Fibroblast of lung (primary cell): Measurements from ENCODE around the gene IRAK3. TPM values are rescaled to one million over a fixed set of nuclear protein-coding genes. Genes with fewer than 3 reads are reported as not detected.

ENCODE experiments used
- DNase-seq, 2 donors: peaks; one replicate each; pipeline versions ENCODE4 v3.0.0 to v3.0.0-alpha.2; 2010; ENCODE audit warnings: low read depth in 2 of 2
- H2AFZ ChIP-seq: 2 replicates; pipeline ENCODE4 v1.5.1; 2012; ENCODE audit warnings: low read length, control low read depth, inconsistent platforms
- H3K27ac ChIP-seq: 2 replicates; pipeline ENCODE4 v1.5.1; 2011; ENCODE audit warnings: low read length, control low read depth; ENCODE audit not compliant: insufficient read depth
- H3K27me3 ChIP-seq: 2 replicates; pipeline ENCODE4 v1.5.1; 2011; ENCODE audit warnings: mild to moderate bottlenecking, low read length; ENCODE audit not compliant: control insufficient read depth, insufficient read depth
- H3K36me3 ChIP-seq: 2 replicates; pipeline ENCODE4 v1.5.1; 2011; ENCODE audit warnings: low read length; ENCODE audit not compliant: control insufficient read depth, insufficient read depth
- H3K4me1 ChIP-seq: 2 replicates; pipeline ENCODE4 v1.5.1; 2011; ENCODE audit warnings: low read length; ENCODE audit not compliant: control insufficient read depth, insufficient read depth; ENCODE audit errors: extremely low read depth
- H3K4me2 ChIP-seq: 2 replicates; pipeline ENCODE4 v1.5.1; 2011; ENCODE audit warnings: low read length, control low read depth; ENCODE audit not compliant: insufficient read depth; ENCODE audit errors: extremely low read depth
- H3K4me3 ChIP-seq, 4 experiments: fragments of 200-600 bp in 1 of 4; sonication (generic) in 1 of 4; replicated peaks in 1 of 4; 2 replicates each; pipeline ENCODE4 v1.5.1; 2011 to 2016; ENCODE audit warnings: low read length in 4 of 4, low read depth in 3 of 4, mild to moderate bottlenecking in 3 of 4, control low read depth in 2 of 4, inconsistent platforms in 1 of 4, mixed read lengths in 1 of 4; ENCODE audit not compliant: insufficient read depth in 1 of 4; ENCODE audit errors: control extremely low read depth in 1 of 4
- H3K79me2 ChIP-seq: 2 replicates; pipeline ENCODE4 v1.5.1; 2012; ENCODE audit warnings: mild to moderate bottlenecking, low read length, inconsistent platforms; ENCODE audit not compliant: control insufficient read depth, insufficient read depth
- H3K9ac ChIP-seq: 2 replicates; pipeline ENCODE4 v1.5.1; 2011; ENCODE audit warnings: mild to moderate bottlenecking, low read length, control low read depth; ENCODE audit not compliant: insufficient read depth
- H3K9me3 ChIP-seq: 2 replicates; pipeline ENCODE4 v1.5.1; 2012; ENCODE audit warnings: low read depth, low read length; ENCODE audit not compliant: control insufficient read depth, insufficient read depth
- H4K20me1 ChIP-seq: 2 replicates; pipeline ENCODE4 v1.5.1; 2011; ENCODE audit warnings: low read length; ENCODE audit not compliant: control insufficient read depth, insufficient read depth; ENCODE audit errors: extremely low read depth
- EZH2 ChIP-seq: IDR thresholded peaks from 2 replicates; pipeline ENCODE4 v1.5.1; 2012; ENCODE audit warnings: low read length, control low read depth, mild to moderate bottlenecking; ENCODE audit errors: missing control alignments
- polyA plus RNA-seq, 2 donors: library from polyadenylated mRNA; depleted of rRNA in 1 of 2; stranded (reverse) in 1 of 2; unstranded in 1 of 2; fragments of >200 nt; gene quantifications; 2 replicates each; pipeline ENCODE4 v1.2.1, GENCODE V29; 2011 to 2012; ENCODE audit warnings: missing spikeins in 1 of 2
- total RNA-seq: library from RNA; depleted of rRNA; stranded (reverse); fragments of >200 nt; gene quantifications from 2 replicates; pipeline ENCODE4 v1.2.1, GENCODE V29; 2014
- TF ChIP-seq, protein P1 (sequence below), 2 donors: IDR thresholded peaks in 1 of 2; conservative IDR thresholded peaks in 1 of 2; 1 replicate in 1 of 2; 2 replicates in 1 of 2; pipeline ENCODE4 v1.5.1; 2011 to 2012; ENCODE audit warnings: low read length in 2 of 2, control low read depth in 1 of 2, inconsistent platforms in 1 of 2, low read depth in 1 of 2, mild to moderate bottlenecking in 1 of 2

IRAK3 gene
- total and polyA plus RNA-seq, 2 donors (not counting 1 experiment from before 2014, with no cell fraction given), result 3.2 to 11.1 TPM

DNA sequence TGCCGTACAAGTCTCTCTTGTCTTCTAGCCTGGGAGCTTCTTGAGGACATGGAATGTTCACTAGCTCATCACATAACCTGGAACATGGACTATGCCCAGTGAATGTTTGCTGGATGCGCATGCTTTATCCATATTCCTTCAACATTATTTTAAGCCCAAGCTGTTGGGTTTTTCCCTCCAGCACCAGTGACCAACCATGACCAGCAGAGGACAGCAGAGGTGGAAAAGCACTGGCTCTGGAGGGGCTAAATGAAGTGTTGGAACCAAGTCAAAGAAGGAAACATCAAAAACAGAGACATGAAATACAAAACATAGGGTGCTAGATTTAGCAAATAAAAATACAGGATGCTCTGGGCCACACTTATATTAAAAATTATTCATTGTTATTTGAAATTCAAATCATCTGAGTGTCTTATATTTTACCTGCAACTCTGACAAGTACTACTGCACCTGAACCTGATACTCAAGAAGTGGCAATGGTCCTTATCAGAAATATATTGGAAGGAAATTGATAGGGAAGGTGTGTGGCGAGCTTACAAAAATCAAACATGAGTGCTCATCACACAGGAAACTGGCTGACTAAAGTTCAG lies 90.2 kb downstream of the IRAK3 start:
- Histone ChIP-seq H3K4me3 (no peak overlapping the region), H3K9me3 (no peaks in the 10 kb centered on the region), H3K36me3 (no peaks in the 10 kb centered on the region), H3K4me2 (no peak overlapping the region), H3K79me2 (no peaks in the 10 kb centered on the region), H2AFZ (no peak overlapping the region), H3K27me3 (peaks cover 14% of the 10 kb centered on the region), H3K27ac (no peak overlapping the region), H3K4me1 (no peaks in the 10 kb centered on the region), H4K20me1 (no peaks in the 10 kb centered on the region), H3K9ac (no peak overlapping the region)
- peak; percentile 7 to 31 for DNase-seq
- no peak for TF ChIP-seq EZH2
- TF ChIP-seq, protein P1, sequence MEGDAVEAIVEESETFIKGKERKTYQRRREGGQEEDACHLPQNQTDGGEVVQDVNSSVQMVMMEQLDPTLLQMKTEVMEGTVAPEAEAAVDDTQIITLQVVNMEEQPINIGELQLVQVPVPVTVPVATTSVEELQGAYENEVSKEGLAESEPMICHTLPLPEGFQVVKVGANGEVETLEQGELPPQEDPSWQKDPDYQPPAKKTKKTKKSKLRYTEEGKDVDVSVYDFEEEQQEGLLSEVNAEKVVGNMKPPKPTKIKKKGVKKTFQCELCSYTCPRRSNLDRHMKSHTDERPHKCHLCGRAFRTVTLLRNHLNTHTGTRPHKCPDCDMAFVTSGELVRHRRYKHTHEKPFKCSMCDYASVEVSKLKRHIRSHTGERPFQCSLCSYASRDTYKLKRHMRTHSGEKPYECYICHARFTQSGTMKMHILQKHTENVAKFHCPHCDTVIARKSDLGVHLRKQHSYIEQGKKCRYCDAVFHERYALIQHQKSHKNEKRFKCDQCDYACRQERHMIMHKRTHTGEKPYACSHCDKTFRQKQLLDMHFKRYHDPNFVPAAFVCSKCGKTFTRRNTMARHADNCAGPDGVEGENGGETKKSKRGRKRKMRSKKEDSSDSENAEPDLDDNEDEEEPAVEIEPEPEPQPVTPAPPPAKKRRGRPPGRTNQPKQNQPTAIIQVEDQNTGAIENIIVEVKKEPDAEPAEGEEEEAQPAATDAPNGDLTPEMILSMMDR (conservative IDR thresholded peaks at IDR 0.05 in 1 of 2, IDR thresholded peaks at IDR 0.05 in 1 of 2; ENCODE audit: low read depth in 1 of 2, low read length in 2 of 2), result peak; percentile 76 to 79

DNA sequence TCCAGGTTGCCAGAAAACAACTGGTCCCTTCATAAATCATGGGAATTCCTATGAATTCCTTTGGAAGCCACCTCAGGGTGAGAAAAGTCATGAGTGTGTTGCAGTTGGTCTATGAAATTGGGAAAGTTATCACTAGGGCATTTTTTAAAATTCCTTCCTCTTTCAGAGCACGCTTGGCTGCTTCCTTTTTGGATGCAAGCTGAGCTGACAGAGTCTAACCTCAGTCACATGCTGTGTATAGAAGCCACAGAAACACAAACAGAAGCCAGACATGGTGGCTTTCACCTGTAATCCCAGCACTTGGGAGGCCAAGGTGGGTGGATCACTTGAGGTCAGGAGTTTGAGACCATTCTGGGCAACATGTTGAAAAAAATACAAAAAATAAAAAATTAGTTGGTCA lies 91.5 kb downstream of the IRAK3 start:
- Histone ChIP-seq H3K36me3 (no peaks in the 10 kb centered on the region), H3K4me3 (no peak overlapping the region), H3K27me3 (peaks cover 14% of the 10 kb centered on the region), H3K4me1 (no peaks in the 10 kb centered on the region), H2AFZ (no peak overlapping the region), H3K4me2 (no peak overlapping the region), H3K9me3 (no peaks in the 10 kb centered on the region), H3K27ac (no peak overlapping the region), H4K20me1 (no peaks in the 10 kb centered on the region), H3K9ac (no peak overlapping the region), H3K79me2 (no peaks in the 10 kb centered on the region)
- DNase-seq, result no peak
- no peak for TF ChIP-seq EZH2
- TF ChIP-seq, protein P1 (conservative IDR thresholded peaks at IDR 0.05 in 1 of 2, IDR thresholded peaks at IDR 0.05 in 1 of 2; ENCODE audit: low read depth in 1 of 2, low read length in 2 of 2), result no peak

DNA sequence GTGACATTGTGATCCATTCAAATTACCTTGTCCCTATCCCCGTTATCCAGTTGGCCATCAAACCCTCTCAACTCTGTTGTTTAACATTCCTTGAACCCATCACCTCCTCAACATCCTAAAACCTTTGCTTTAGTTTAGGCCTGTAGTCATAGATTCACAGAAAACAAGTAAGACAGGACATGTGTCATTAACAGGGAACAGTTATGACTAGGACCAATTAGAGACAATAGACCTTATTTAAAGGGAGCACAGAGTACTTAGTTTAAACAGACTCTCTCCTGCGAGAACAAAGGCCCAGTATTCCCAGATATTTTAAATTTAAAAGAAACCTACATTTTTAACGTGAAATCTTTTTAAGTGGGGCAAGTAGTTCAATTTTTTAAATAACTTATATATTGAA lies 93.2 kb downstream of the IRAK3 start:
- Histone ChIP-seq H3K27ac (no peak overlapping the region), H3K4me2 (no peak overlapping the region), H3K27me3 (peaks cover 7% of the 10 kb centered on the region), H3K9me3 (no peaks in the 10 kb centered on the region), H3K4me3 (no peak overlapping the region), H2AFZ (no peak overlapping the region), H3K9ac (no peak overlapping the region), H3K4me1 (no peaks in the 10 kb centered on the region), H3K79me2 (no peaks in the 10 kb centered on the region), H4K20me1 (no peaks in the 10 kb centered on the region), H3K36me3 (no peaks in the 10 kb centered on the region)
- no peak for DNase-seq
- TF ChIP-seq, protein P1 (conservative IDR thresholded peaks at IDR 0.05 in 1 of 2, IDR thresholded peaks at IDR 0.05 in 1 of 2; ENCODE audit: low read depth in 1 of 2, low read length in 2 of 2), result no peak
- no peak for TF ChIP-seq EZH2
